IPS DF 4.7 (cell line): ENCODE data around the gene GGCT.
"Not testable (repeated sequence)": the region's sequence is repeated elsewhere in the genome, so short reads cannot be mapped to it uniquely, and the experiment has no call there.

Experiments used
- DNase-seq: peaks from one replicate; pipeline ENCODE4 v3.0.0-alpha.2; 2013; ENCODE audit warnings: low spot score; ENCODE audit errors: extremely low read depth

GGCT gene

DNA sequence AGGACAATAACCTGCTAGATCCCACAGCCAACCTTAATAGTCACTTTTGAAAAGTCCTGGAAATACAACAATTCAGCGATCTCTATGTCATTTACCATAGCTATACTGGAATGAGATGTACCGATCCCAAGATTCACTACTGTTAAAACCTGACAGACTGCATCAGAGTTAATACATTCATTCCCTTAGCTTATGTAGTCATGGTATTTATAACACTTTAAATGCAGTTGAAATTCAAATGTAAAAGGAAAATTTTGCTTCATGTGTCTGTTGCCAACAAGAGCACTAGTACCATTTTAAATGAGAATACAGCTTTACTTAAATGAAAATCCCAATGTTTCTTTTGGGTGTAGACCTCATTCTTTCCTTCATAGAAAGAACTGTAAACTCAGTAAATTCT lies 11.1 kb upstream of the GGCT start:
- no peak for DNase-seq

DNA sequence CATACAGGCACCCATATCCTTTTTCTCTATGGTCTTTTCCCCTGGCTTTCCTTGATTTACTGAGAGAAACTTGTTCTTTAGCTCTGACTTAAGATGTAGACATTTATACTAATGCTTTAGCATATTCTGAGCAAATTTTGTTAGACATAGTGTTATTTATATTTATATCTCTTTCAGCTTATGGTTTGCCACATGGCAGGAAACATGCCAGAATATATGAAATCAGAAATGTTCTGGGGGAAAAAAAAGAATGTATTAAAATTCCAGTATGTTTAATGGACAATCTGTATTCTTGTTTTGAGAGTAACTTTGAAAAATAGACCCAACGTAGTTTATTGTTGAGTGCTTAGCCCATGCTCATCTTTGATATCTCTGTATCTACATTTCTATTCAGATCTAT lies 10.1 kb upstream of the GGCT start:
- DNase-seq = no peak

DNA sequence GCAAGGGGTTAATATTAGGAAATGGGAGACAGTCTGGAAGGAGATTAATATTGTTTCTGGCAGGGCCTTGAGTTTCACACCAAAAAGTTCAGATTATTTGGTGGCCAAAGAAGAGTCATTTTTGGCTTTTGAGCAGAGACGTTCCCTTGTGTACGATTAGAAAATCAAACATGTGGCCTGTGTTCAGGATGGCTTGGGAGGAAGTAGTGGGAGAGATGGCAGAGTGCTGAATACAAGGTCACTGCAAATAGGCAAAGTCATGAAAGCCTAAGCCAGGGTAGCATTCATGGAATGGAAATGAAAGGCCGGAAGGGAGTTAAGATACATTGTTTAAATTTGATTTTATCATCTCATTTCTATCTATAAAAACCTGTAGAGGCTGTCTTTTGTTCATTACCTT lies 9.5 kb upstream of the GGCT start:
- no peak for DNase-seq

DNA sequence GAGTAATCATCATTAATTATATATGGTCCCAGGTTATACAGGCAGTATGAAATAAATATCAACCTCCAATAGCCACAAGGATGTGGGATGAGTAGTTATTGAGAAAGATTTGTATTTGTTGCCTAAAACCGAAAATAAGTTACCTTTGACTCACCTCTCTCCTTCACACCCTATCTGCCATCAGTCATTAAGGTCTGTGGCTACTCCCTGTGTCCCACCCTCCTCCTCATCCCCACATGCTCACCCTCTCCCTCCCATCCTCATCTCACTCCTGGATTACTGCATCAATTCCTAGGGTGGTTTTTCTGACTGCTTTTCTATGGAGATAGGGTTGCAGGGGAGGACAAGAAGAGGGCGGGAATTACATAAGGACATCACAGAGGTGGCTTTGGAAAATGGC lies 9.1 kb upstream of the GGCT start:
- no peak for DNase-seq

DNA sequence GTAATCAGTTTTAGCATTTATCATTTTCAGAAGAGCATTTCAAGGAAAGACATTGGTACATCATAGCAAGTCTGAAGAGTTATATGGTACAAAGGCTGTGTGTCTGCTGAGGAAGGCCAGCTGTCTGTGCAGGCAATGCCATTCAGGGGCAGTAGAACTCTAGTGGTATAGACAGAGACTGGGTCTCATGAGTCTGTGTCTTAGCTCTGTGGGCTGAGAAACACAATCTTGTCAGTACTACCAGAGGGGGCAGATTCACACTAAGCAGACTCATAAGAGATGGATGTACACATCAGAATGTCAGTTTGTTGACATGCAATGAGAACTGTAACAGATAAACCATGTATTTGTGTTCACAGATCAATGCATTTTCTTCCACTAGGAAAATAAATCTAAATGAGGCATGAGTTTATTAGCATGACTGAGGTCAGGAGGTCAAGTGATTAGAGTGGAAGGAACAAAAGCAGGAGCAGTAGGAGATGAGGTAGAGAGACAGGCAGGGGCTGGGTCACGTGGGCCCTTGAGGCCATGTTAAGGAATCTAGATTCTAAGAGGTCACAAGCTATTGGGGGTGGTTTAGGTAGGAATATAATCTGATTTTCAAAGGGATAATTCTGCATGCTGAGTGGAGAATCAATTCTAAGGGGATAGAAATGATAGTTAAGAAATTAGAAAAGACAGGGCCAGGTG lies 7.5 kb upstream of the GGCT start:
- DNase-seq = no peak

DNA sequence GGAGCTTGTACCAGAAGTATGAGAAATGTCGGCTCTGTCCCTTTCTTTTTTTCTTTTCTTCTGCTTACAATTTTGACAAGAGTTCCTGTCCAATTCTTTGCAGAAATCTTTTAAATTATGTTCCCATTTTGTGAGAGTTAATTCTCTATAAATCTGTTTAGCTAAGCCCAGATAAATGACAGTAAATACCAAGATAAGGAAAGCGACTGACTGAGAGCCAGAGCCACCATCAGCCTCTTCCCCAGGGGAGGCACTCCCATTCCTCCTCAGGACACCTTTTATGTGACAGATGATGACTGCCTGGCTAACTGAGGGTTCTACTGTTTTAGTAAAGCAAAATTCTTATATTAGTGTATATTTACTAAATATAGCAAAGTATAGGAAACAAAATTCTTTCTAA lies 6.9 kb upstream of the GGCT start:
- DNase-seq = no peak

DNA sequence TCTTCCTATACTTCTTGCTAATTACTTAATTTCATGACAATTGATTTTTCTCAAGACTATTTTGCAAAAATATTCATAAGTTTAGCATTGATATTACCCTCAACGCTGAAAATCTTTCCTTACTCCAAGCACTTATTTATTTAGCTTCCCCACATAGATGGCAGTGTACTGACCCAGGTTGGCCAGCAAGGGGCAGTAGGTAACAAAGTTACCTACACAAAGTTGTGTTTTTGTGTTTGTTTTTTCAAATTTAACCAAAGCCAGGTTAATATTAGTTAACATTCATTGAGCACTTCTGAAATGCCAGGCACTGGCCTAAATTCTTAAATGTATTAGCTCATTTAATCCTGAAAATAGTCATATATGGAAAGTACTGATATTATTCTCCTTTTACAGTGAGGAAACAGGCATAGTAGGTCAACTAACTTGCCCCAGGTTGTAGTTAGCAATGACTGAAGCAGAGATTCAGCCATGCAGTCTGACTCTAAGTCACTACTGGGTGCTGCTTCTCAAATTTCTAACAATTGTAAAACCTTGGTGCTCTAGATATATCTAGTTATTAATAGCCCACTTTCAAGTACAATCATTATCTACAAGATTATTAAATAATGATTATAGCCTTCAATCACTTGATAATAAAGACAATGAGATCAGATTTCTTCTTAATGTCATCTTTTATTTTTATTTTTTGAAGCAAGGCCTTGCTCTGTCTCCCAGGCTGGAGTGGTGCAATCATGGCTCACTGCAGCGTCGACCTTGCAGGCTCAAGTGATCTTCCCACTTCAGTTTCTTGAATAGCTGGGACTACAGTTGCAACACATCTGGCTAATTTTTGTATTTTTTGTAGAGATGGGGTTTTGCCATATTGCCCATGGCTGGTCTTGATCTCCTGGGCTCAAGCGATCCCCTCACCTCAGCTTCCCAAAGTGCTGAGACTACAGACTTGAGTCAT lies 5.8 kb upstream of the GGCT start:
- DNase-seq = no peak

DNA sequence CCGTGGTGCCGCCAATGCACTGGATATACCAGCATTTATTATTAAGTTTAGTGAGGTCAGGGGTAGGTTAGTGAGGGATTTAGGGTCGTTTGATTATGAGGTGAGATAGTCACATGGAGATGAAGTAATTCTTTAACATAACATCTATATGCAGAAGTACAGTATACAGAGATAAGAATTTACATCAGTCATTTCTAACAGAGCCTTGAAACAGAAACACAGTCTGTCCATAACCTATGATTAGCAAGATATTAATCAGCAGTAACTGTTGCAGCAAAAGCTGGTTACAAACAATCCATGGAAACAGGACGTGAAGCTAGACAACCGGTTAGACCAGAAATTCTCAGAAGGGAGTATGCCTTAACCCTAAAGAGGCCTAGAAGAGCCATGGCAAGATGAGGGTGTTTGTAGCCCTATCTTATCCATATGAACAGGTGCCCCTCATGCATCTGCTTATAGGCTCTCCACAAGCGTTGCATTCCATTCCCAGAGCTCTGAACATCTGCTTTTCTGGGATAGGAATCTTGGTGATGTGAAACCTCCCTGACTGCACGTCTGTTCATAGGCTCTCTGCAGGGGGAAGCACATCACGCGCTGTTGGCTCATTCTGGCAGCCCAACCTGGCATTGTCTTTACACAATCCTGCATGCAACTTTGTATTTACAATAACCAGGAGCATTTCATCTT lies 4.7 kb upstream of the GGCT start:
- DNase-seq = not testable (repeated sequence)

DNA sequence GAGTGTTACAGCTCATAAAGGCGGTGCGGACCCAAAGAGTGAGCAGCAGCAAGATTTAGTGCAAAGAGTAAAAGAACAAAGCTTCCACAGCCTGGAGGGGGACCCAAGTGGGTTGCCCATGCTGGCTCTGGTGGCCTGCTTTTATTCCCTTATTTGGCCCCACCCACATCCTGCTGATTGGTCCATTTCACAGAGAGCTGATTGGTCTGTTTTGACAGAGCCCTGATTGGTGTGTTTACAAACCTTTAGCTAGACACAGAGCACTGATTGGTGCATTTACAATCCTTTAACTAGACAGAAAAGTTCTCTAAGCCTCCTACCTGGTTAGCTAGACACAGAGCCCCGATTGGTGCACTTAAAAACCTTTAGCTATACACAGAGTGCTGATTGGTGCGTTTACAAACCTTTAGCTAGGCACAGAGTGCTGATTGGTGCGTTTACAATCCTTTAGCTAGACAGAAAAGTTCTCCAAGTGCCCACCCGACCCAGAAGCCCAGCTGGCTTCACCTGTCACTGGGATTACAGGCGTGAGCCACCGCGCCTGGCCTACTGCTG lies 2.8 kb upstream of the GGCT start:
- DNase-seq = not testable (repeated sequence)

DNA sequence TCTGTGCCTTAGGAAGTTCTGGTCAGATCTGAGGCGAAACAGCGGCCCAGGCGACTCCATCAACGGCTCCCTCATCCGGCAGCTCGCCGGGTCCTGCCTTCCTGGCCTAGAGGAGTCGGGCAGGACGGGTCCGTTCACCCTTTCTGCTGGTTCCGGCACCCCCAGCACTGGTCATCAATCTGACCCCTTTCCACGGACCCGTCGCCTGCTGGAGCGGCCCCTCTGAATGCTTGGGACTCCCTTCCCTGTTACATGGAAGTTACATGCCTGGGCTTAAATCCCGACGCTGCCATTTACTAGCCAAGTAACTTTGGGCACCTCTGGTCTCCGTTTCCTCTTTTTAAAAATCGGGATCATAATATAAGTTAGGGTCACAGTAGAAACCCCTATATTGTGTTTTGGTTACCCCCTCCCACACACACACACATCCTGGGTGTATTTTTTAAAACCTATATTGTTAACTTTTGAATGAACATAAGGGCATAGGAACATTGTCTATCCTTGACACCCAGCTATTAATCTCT lies 607 bp upstream of the GGCT start:
- no peak for DNase-seq

DNA sequence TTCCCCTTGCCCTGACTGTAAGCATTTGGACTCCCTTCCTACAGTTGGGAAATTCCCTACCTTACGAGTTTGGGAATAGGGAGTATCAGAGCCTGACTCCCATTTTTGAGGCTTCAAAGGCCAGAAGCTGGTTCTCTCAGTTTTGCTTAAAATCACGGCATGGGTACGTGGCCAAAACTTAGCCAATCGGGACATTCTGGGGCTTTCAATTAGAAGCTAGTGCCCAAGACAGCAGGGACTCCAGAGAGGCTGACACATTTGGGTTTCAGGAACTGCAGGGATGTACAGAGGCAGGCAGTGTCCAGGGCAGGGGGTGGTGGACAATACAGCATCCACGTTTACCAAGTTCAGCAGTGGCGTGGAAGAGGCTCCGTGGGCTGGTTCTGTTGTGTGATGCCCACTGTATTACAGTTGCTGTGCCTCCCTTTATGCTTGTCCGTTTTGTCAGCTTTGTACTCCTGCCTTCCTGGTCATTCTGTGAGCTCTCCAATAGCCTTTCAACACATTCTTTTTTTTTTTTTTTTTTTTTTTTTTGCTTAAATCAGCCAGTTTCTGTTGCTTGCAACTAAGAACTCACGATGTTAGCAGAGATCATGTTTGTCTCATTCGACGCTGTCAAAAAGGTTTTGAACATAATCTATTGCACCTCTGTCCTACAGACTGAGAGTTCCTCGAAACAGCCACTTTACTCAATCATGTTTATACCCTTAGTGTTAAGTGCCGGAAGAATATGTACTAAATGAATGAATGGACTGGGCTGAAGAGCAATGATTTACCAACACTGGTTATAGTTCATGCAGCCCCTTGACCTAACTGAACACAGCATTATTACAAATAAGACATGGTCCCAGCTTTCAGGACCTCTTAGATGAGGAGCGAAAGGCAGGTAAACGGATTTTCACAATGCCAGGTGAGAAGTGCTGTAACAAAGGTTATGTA lies 1.1 kb downstream of the GGCT start:
- no peak for DNase-seq

DNA sequence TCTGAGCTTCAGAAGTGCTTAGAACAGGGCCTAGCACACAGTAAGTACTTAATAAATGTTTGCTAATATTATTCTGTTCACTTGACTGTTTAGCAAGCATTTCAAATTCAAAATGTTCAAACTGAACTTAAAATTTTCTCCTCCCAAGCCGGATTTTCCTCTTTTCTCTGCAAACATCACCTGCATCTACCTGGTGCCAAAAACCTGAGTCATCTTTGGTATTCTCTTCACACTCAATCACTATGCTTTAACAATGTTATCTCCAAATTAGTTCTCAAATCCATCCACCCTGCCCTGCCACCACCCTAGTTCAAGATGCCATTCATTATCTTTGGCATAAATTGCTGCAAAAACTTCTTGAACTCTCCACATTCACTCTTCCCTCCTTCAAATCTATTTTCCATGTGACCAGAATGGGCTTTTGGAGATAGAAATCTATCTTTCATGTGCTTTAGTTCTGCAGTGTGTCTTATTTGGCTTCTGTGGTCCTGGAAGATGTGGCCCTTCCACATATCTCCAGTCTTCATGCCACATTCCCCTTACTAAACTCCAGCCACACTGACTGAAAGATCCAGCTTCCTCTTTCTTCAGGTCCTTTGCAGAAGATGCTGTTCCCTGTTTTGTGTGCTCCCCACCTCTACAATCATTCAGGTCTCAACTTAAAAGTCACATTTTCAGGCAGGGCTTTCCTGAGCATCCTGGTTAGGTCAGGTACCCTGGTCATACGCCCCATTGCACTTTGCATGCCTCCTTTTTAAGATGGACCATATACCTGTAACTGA lies 2.0 kb downstream of the GGCT start:
- no peak for DNase-seq

DNA sequence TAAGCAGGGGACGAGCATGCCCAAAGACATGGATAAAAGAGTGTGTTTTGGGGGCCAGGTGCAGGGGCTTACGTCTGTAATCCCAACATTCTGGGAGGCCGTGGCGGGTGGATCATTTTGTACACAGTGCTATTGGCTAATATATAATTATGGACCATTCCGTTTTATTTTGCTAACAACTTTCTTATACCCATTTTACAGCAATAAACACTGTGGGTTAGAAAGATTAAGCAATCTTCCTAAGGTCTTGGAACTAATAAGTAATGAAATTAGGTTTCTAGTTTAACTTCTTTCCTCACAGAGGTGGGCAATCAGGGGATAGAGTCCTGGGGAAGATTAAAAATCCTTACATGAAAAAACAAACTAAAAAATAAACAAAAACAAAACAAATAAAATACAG lies 3.4 kb downstream of the GGCT start:
- no peak for DNase-seq

DNA sequence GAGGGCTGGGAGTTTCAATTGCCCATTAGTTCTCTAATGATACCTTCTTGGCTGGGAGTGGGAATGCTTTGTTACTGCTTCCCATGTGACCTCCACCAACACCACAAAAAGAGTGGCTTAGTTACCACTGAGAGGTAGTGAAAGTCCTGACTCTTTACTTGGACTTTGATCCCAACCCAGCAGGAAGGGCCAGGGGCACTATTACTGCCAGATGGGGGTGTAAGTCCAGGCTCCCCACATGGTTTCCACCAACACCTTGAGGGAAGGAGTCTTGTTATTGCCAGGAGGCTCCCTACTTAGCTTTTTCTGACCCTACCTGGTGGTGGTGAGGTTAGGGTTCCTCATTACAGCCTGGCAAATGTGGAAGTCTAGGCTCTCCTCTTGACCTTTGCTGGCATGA lies 11.4 kb downstream of the GGCT start:
- DNase-seq = no peak

DNA sequence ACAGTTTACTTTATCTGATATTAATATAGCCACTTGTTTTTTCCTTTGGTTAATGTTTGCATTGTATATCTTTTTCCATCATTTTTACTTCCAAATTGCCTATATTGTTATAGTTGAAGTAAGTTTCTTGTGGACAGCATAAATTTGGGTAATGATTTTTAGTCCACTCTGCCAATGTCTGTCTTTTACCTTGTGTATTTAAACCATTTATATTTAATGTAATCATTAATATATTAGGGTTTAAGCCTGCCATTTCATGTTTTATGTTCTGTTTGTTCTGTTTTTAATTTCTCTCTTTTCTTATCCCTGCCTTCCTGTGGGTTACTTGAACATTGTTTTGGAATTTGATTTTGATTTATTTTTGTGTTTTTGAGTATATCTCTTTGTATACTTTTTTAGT lies 13.2 kb downstream of the GGCT start:
- DNase-seq = no peak

DNA sequence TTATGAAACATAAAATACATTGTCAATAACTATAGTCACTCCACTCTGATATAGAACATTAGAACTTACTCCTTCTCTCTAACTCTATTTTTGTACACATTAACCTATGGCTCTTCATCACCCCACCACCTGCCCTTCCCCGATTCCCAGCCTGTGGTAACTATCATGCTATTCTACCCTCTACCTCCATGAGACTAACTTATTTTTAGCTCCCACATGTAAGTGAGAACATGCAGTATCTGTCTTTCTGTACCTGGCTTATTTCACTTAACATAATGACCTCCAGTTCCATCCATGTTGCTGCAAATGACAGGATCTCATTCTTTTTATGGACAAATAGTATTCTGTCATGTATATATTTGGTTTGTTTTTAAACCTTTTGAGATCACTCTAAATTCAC lies 17.3 kb downstream of the GGCT start:
- DNase-seq = no peak

DNA sequence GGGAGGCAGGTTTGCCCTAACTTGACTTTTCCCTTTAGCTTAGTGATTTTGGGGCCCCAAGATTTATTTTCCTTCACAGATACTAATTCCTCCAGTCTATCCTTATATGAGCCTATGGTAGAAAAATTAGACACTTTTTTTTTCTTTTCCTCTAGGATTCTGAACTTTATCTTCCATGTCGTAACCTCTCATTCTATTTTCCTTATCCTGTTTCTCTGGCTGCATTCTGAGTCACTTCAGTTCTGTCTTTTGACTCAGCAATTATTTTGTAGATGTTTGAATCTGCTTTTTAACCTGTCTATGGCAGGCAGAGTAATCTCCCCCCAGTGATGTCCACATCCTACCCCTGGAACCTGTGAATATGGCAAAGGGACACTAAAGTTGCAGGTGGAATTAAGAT lies 19.0 kb downstream of the GGCT start:
- DNase-seq = no peak

DNA sequence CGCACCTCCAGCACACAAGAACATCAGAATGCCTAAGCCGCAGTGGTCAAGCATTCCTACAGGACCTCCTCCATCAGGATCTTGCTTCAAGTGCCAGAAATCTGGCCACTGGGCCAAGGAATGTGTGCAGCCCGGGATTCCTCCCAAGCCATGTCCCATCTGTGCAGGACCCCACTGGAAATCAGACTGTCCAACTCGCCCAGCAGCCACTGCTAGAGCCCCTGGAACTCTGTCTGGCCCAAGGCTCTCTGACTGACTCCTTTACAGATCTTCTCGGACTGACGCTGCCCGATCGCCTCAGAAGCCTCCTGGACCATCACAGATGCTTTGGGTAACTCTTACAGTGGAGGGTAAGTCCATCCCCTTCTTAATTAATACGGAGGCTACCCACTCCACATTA lies 23.2 kb downstream of the GGCT start:
- not testable (repeated sequence) for DNase-seq

DNA sequence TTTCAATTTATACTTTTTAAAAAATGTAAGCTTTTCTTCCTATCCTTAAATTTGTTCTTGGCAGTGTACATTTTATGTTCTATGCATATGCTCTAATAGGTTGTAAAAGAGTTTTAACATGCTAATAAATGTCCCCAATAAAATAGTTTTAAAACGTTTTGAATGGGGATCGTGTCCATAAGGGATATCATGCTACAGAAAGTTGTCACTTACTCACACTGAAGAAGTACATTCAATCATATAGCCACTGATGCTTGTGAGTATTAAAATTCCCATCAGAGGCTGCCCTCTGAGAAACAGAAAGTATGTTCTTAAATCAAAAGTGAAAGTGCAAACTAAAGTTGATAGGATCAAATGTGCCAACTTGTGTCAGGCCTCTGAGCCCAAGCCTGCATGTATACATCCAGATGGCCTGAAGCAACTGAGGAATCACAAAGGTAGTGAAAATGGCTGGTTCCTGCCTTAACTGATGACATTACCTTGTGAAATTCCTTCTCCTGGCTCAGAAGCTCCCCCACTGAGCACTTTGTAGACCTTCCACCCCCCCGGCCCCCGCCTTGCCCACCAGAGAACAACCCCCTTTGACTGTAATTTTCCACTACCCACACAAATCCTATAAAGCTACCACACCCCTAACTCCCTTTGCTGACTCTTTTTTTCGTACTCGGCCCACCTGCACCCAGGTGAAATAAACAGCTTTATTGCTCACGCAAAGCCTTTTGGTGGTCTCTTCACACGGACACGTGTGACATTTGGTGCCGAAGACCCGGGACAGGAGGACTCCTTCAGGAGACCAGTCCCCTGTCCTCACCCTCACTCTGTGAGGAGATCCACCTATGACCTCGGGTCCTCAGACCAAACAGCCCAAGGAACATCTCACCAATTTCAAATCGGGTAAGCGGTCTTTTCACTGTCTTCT lies 25.2 kb downstream of the GGCT start:
- no peak for DNase-seq
